NCI-H1105 (cell line): Measurements from ENCODE around the gene HECW1.
"Not testable (repeated sequence)": the region's sequence is repeated elsewhere in the genome, so short reads cannot be mapped to it uniquely, and the experiment has no call there.

Source experiments
- DNase-seq: peaks from one replicate; lab custom pipeline; 2025; lab: John Stamatoyannopoulos, UW

Gene HECW1

DNA sequence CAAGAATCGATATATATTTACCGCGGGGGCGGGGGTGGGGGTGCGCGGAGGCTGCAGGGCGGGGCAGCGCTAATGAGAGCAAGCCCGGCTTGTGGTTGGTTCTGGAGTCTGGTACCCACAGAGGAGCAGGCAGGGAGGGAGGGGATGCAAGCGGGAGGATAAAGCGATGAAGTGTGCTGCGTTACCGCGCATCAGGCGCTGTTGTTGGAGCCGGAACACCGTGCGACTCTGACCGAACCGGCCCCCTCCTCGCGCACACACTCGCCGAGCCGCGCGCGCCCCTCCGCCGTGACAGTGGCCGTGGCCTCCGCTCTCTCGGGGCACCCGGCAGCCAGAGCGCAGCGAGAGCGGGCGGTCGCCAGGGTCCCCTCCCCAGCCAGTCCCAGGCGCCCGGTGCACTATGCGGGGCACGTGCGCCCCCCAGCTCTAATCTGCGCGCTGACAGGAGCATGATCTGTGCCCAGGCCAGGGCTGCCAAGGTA lies at the start of gene HECW1:
Gene HECW1 (plus strand): TSS at position 189 of the 482 bp plus-strand sequence. CDS start 131,259 bp downstream, outside the sequence.
- no peak for DNase-seq

DNA sequence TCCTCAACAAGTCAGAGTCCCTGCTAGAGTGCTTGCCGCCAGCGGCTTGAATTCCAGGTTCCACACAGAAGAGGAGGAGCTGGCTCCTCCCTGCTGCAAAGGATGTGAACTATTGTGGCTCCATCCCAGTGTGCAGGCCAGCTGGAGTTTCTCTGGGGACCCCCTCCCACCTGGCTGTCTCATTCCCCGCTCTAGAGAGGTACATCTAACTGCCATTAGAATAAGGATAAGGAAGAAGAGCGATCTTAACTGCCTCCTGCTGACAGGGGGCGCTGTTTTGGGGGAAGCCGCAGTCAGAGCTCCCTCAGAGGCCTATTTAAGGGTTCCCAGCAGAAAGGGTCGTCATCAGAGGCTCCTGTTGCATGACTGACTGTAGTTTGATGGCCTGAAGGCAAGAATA lies 40.8 kb upstream of the HECW1 start:
- DNase-seq = no peak

DNA sequence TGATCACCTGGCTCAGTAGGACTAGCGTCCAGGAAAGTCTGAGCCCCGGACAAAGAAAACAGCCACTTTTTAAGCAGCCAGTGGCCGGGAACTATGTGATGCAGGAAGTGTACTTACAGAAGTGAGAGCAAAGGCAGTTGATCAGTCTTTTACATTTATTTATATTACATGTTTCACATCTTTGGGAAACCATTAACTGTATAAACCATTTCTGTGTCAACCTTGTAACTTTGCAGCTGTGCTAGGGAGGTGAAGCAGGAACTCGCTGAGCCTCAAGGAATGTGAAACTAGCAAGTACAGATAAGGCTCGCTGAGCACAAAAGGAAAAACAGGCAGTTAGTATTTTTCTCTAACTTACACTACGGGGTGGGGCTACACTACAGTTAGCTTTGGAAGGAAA lies 39.9 kb upstream of the HECW1 start:
- no peak for DNase-seq

DNA sequence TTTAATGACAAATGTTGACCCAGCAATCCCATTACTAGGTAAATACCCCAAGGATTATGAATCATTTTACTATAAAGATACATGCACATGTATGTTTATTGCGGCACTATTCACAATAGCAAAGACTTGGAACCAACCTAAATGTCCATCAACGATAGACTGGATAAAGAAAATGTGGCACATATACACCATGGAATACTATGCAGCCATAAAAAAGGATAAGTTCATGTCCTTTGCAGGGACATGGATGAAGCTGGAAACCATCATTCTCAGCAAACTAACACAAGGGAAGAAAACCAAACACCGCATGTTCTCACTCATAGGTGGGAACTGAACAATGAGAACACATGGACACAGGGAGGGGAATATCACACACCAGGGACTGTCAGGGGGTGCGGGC lies 38.6 kb upstream of the HECW1 start:
- not testable (repeated sequence) for DNase-seq

DNA sequence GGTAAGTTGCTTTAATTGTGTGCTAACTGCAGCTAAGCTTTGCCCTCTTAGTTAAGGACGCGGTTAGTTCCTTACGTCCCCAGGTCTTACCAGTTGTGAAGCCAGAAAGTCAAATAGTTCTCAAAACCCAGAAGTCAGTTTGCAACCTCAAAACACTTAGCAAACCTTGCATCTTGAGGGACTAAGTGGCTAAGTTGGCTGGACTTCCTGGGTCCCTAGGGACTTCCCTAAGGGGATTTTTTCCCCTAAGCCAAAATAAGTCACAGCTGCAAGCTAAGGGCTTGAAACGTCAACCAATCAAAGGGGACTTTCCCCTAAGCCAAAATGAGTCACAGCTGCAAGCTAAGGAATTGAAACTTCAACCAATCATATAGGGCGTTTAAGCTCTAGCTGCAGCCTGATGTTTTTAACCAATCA lies 36.2 kb upstream of the HECW1 start:
- DNase-seq = no peak

DNA sequence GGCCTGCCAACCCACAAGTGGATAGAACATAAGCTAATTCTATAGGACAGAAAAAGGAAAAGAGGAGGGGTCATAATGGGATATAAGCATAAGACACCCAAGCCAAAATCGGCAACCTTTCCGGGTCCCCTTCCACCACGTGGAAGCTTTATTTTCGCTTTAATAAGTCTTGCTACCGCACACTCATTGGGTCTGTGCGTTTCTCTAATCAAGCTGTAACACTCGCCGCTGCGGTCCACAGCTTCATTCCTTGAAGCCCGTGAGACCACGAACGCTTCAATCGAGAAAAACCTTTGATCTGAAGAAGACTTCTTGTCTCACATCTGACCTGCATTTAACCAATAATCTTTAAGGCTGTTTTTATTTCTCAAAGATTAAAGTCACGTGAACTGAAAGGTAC lies 35.8 kb upstream of the HECW1 start:
- DNase-seq = no peak

DNA sequence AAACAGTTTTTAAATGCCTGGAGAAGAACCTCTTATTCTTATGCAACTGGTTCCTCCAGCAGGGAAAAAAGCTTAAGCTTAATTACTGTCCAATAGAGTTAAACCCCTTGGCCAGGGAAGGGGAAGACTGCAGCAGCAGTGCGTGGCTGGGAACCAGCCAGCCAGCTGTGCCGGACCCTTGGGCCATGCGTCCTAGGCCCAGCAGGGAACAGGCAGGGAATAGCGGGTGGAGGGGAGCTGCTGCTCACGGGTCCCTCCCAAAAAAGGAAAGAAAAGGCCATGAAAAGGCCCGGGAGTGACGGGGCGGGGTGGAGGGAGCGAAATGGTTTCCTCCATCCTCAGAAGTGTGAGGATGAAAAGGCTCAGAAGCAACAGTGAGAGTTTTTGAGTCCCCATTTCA lies 35.2 kb upstream of the HECW1 start:
- DNase-seq = no peak

DNA sequence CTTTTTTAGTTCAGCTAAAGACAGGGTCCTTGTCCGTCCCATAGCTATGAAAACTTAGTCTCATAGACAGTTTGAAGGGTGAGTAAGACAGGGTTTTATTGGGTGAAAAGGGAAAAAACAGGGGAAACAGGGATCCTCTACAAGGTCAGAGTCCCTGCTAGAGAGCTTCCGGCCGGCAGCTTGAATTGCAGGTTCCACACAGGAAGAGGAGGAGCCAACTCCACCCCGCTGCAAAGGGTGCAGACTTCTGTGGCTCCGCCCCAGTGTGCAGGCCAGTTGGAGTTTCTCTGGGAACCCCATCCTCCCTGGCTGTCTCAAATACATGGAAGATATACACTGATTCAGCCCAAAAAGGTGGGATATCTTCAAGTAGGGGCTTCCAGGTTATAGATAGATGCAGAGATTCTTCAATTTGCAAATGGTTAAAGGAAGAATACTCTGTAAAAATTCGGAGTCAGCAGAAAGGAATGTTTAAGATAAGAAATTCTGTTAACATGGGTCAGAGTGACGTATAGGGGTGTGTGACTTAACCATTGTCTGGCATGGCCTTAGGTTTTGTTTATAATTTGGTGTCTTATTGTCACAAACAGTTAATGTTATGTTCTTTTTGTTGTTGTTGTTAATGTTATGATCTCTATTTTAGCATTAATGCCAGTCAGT lies 34.6 kb upstream of the HECW1 start:
- no peak for DNase-seq

DNA sequence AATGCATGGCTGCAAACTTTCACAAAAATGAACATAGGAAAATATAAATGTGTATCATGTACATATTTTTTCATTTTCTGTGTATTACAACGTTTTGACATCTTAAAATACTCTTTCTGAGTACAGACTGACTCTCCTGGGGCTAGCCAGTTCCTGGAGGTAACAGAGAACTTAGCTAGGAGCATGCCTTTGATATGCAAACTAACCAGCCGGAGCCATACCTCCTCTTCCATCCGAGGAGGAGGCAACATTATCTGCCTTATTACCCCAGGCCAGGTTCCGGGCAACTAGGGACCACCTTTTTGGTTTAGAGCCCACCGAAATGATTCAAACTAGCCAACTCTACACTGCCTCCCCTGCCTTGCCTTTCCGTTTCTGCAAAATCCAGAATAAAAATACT lies 33.7 kb upstream of the HECW1 start:
- DNase-seq = no peak

DNA sequence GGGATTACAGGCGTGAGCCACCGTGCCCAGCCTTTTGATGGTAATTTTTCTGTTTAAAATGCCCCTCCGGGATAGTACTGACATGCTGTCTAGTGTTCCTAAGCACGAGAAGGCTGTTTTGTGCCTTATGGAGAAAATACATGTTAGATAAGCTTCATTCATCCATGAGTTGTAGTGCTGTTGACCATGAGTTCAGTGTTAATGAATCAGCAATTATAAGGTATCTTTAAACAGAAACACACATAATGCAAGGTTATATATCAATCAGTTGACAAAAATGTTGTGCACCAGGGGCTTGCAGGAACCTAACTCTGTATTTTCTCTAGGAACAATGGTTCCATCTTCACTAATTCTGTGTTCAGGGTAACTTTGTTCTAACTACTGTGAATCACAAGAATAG lies 30.8 kb upstream of the HECW1 start:
- DNase-seq = no peak

DNA sequence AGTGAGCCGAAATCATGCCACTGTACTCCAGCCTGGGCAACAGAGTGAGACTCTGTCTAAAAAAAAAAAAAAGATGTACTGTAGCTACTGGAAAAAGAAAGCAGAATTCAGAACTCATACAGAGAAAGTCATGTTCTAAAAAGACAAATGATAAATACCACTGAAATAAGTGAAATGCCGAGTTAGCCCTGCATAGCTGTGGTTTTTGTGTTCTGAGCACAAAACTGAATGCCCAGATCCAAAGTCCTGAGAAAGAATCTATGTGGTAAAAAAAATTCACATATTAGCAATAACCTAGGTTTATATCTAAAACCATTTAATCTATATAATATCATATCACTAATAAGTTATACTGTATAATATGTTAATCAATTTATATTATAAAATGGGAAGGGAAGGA lies 29.3 kb upstream of the HECW1 start:
- no peak for DNase-seq

DNA sequence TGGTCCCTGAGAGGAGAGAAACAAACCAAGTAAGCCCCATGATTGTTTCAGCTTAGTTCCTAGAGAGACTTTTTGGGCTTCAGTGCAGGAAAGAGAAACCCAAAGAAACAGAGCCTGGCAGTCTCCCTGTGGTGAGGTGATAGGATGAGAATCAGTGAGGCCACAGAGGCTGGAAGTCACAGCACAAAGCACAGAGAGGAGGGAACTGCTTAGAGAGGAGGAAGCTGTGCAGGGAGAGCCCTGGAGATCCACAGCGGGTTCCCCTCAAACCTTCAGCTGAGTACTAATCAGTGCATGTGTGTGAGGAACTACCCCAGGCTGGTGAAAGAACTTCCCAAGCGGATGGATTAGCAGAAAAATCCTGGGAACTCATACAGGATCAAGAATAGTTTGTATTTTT lies 27.4 kb upstream of the HECW1 start:
- DNase-seq = no peak

DNA sequence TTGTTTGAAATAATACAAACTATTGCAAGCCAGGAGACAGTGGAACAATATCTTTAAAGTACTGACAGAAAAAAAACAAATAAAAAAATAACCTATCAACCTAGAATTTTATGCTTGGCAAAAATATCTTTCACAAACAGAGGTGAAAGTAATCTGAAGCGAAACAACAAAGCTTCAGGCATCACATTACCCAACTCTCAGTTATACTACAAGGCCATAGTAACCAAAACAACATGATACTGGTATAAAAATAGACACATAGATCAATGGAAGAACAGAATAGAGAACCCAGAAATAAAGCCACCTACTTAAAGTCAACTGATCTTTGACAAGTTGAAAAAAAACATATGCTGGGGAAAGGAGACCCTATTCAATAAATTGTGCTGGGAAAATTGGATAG lies 26.5 kb upstream of the HECW1 start:
- no peak for DNase-seq

DNA sequence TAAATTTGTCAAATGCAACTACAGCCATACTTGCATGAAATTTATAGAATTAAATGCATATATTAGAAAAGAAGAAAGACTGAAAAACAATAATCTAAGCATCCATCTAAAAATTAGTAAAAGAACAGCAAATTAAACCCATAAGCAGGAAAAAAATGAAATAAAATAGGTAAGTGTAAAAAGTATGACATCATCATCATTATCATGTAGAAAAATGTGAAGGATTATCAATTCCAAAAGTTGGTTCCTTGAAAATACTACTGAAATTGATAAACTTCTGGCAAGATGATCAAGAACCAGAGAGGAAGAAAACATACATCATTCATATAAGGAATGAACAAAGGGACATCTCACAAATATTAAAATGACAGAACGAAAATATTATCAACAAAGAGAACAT lies 19.6 kb upstream of the HECW1 start:
- DNase-seq = no peak

DNA sequence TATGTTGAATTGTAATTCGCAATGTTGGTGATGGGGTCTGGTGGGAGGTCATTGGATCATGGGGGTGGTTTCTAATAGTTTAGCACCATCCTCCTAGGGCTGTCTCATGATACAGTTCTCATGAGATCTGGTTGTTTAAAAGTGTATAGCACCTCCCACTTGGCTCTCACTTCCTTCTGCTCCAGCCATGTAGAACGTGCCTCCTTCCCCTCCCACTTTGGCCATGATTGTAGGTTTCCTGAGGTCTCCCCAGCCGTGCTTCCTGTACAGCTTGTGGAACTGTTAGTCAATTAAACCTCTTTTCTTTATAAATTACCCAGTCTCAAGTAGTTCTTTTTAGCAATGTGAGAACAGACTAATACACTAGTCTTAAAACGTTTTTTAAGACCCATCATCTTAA lies 15.6 kb upstream of the HECW1 start:
- DNase-seq = no peak

DNA sequence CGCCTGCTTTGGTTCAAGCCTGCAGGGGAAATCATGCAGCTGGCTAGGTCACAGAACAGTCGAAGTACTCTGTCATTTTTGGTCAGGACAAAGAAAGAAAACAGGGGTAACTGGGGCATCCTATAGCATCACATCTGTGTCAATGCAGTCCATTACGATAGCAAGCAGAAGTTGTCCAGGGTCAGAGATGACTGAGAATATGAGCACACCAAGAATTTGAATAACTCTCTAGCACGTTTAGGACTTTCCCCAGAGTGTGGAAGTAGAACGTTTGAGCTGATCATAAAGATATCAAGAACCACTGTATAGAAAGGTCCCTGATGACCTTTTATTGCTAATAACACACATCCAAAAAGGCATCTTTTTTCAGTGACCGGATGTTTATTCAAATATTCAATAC lies 12.7 kb upstream of the HECW1 start:
- DNase-seq = no peak

DNA sequence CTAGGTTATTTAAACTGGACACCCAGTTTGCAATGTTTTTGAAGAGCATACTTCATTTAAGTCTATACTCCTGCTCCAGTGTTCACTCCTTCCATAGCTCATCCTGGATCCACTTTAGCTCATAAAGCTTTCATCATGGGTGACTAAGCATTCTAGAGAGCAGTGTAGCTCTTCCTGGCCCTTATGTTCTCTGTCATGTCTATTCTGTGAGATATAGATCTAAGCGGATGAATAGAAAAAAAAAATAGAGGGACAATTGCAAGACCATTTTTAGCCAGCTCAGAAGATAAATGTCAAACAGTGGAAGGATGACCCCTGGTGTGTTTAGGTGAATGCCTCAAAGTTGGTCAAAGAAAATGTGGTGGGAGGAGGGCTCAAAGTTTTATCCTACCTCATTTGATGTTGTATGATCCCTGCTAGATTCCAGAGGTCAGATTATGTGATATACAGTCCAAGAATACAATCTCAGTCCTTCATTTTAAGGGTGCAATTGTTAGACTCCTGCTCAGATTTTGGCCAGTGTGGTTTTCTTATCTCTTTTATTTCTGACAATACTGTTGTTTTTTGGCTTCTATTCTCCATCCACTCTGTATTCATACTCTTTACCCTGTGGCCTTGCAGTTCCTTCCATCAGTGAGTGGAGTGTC lies 7.5 kb upstream of the HECW1 start:
- DNase-seq = no peak

DNA sequence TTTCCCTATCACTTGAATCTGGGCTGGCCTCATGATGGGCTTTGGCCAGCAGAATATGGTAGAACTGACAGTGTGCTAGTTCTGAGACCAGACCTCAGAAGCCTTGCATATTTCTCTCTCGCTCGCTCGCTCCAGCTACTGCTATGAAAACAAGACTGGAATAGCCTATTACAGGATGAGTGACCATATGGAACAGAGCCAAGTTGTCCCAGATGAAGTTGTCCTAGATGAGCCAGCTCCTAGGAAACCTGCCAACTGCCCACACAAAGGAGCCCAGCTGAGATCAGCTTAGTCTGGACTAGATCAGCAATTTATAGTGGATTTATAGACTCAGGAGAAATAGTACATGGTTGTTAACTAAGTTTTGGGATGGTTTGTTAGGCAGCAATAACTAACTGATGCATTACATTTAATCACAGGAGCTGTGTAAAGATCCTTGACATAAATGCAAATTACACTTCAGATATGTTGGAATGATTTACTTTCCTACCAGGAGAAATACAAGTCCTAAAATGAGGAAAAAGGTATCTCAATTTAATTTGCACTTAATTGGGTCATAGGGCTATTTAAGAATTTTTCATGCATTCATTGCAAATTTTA lies 6.8 kb upstream of the HECW1 start:
- no peak for DNase-seq

DNA sequence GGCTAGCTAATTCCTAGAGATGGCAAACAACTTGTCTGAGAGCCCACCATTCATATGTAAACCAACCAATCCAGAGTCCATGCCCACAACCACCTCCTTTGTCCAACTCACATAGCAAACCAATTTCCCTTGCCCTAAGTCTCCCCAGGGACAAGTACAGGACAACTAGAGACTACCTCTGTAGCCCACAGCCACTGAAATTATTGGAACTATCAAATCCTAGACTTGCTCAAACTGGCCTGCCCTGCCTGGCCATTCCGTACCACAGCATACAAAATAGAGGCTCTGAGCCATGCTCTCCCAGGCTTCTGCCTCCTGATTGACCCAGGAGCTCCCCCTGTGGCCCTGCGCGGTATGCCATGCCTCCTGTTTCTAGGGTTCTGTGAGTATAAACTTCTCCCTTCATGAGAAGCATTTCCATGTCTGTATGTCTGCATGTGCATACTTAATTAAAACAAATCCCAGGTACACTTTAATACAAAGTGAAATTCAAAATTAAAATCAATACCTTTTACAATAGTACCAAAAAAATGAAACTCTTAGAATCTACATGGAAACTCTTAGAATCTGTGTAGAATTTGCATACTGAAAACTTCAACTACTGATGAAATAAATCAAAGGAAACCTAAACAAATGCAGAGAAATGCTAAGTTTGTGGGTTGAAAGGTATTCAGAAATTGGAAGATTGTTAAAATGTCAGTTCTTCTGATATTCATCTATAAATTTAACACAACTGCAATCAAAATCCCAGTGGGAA lies 4.0 kb upstream of the HECW1 start:
- DNase-seq = peak; percentile 33

DNA sequence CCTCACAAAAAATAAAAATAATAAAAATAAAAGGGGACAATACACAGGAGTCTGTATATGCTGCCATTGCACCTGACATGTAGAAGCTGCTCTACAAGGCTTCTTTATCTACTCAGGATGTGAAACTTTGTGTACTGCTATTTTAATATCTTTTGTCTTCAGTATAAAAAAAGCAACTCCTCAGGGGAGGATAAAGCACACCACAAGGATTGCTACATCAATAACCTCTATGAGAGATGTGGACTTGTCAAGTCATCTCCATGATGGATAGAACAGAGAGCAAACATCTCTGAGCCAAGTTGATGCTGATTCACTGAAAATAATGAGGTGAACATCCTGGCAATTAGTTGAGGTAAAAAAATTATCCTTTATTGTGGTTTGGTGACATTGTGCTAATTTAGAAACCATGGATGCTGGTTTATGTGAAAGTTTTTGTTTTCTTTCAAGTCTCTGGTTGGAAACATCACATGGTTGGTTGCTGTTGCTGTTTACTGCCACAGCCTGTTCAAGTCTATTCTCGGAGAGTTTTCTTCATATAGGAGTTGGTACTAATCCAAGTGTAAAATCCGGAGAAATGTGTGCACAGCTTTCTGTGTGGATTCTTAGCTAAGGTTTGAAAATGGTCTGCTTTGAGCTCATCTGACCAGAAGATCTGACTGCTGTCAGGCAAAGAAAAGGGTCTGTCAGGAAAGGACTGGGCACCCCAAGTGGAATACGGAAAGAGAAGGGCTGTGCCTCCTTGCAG lies 1.5 kb upstream of the HECW1 start:
- no peak for DNase-seq

DNA sequence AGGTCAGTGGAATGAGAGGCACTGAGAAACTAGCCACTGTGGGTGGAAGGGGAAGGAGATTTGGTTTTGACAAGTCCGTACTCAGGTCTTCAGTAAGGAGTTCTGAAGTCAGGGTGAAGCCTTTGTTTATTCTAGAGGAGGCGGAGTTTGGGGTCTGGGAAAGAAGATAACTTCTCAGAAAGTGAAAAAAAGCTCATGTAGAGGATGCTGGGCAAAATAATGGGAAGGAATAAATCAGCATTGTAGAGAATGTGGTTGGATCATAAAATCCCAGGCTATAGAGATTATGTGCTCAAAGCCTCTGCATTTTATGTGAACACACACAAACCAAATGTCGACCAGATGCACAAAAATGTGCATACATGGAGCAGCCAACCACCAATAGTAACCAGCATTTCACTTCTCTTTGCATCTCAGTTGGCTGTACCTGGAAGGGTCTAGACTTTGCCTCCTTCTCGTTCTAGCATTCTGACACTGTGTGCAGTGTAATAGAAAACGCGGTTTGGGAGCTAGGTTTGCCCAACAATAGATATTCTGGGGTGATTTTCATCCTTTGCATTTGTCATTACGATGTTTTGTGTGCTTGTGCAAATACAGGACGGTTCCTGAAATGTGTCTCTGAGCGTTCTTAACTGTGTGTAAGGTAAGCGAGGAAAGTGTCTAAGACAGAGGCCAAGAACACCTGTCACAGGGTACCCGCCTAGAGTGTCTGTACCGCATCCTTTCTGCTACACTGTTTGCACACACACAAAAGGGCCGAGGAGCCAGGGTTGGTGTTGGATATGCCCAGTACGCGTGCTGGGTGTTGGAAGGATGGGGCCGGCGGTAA lies 603 bp upstream of the HECW1 start:
- no peak for DNase-seq
